ENCODE data around the gene HNRNPLL. TPM values are rescaled to one million over a fixed set of nuclear protein-coding genes. Genes with fewer than 3 reads are reported as not detected.
"Not testable (repeated sequence)": the region's sequence is repeated elsewhere in the genome, so short reads cannot be mapped to it uniquely, and the experiment has no call there.

The HNRNPLL gene
- total and polyA plus RNA-seq, 10 donors = 4.8 to 53.4 (median 33.9) TPM

- H3K4me3 ChIP-seq = no peak overlapping the region
- peaks cover 0 to 16% (median 0%) of the 10 kb centered on the region in 7 donors for H3K27me3 ChIP-seq (replicated peaks in 1 of 7)
- H3K4me1 ChIP-seq = peaks cover 0 to 14% (median 2%) of the 10 kb centered on the region in 6 donors
- WGBS, 5 donors = 86 to 93% (median 88%) methylated on average over 3 of the region's 3 CpGs
- no peaks in the 10 kb centered on the region for H3K9me3 ChIP-seq
- H3K27ac ChIP-seq = no peak overlapping the region
- intact Hi-C loops (cut with DNase I; ENCODE audit: low total_unique reads) = no loop called here
- DNase-seq = no peak
- H3K36me3 ChIP-seq = peaks cover 0 to 9% (median 0%) of the 10 kb centered on the region in 6 donors
- TF ChIP-seq POLR2AphosphoS5 (IDR thresholded peaks at IDR 0.05) = no peak
- no peak for TF ChIP-seq POLR2A (IDR thresholded peaks at IDR 0.05)
- no peak for TF ChIP-seq CTCF (IDR thresholded peaks at IDR 0.05 in 8 of 11, conservative IDR thresholded peaks at IDR 0.05 in 3 of 11)
Observed at GRCh38 chr2:38546585-38546984, 56.1 kb downstream of the HNRNPLL start.

GRCh38 chr2:38546064-38546463, 56.7 kb downstream of the HNRNPLL start:
- H3K36me3 ChIP-seq = peaks cover 0 to 3% (median 0%) of the 10 kb centered on the region in 6 donors
- no peak for TF ChIP-seq CTCF (IDR thresholded peaks at IDR 0.05 in 8 of 11, conservative IDR thresholded peaks at IDR 0.05 in 3 of 11)
- TF ChIP-seq POLR2A (IDR thresholded peaks at IDR 0.05) = no peak
- no peak for TF ChIP-seq POLR2AphosphoS5 (IDR thresholded peaks at IDR 0.05)
- H3K4me1 ChIP-seq = peaks cover 0 to 14% (median 2%) of the 10 kb centered on the region in 6 donors
- H3K27ac ChIP-seq = no peak overlapping the region
- peaks cover 0 to 16% (median 0%) of the 10 kb centered on the region in 7 donors for H3K27me3 ChIP-seq (replicated peaks in 1 of 7)
- no peak overlapping the region for H3K4me3 ChIP-seq
- intact Hi-C loops (cut with DNase I; ENCODE audit: low total_unique reads) = no loop called here
- no peak for DNase-seq
- H3K9me3 ChIP-seq = no peaks in the 10 kb centered on the region

- H3K36me3 ChIP-seq; H3K27ac ChIP-seq; intact Hi-C loops (cut with DNase I; ENCODE audit: low total_unique reads); H3K9me3 ChIP-seq; DNase-seq; H3K4me3 ChIP-seq: not testable (repeated sequence)
- Histone ChIP-seq H3K4me1 (peaks cover 0 to 14% (median 2%) of the 10 kb centered on the region in 6 donors), H3K27me3 (replicated peaks in 1 of 7) (peaks cover 0 to 20% (median 0%) of the 10 kb centered on the region in 7 donors)
- WGBS, 5 donors = 71 to 92% (median 84%) methylated on average over 4 of the region's 4 CpGs
Observed at GRCh38 chr2:38542248-38542631, 60.5 kb downstream of the HNRNPLL start.

- Histone ChIP-seq H3K36me3 (no peaks in the 10 kb centered on the region), H3K27ac (no peak overlapping the region), H3K4me3 (no peak overlapping the region), H3K9me3 (no peaks in the 10 kb centered on the region), H3K27me3 (replicated peaks in 1 of 7) (peaks cover 0 to 31% (median 0%) of the 10 kb centered on the region in 7 donors), H3K4me1 (peaks cover 0 to 24% (median 12%) of the 10 kb centered on the region in 6 donors)
- DNase-seq = no peak
- intact Hi-C loops (cut with DNase I; ENCODE audit: low total_unique reads) = no loop called here
- WGBS, 5 donors = 86 to 95% (median 93%) methylated on average over 5 of the region's 5 CpGs
- no peak for TF ChIP-seq POLR2A (IDR thresholded peaks at IDR 0.05)
Observed at GRCh38 chr2:38540580-38541286, 62.0 kb downstream of the HNRNPLL start.

- Histone ChIP-seq H3K27me3 (replicated peaks in 1 of 7) (peaks cover 0 to 31% (median 0%) of the 10 kb centered on the region in 7 donors), H3K4me1 (peaks cover 0 to 33% (median 16%) of the 10 kb centered on the region in 6 donors), H3K27ac (no peak overlapping the region), H3K4me3 (no peak overlapping the region), H3K36me3 (no peaks in the 10 kb centered on the region), H3K9me3 (no peaks in the 10 kb centered on the region)
- TF ChIP-seq CTCF (IDR thresholded peaks at IDR 0.05 in 8 of 11, conservative IDR thresholded peaks at IDR 0.05 in 3 of 11) (no peak), POLR2A (IDR thresholded peaks at IDR 0.05) (no peak), POLR2AphosphoS5 (IDR thresholded peaks at IDR 0.05) (no peak)
- intact Hi-C loops (cut with DNase I; ENCODE audit: low total_unique reads) = loop anchor here (5.0 kb wide), 1 partner anchor 203 kb away; no protein-coding TSS in a partner anchor
- WGBS, 5 donors = 72 to 92% (median 86%) methylated on average over 5 of the region's 5 CpGs
- no peak for DNase-seq
Observed at GRCh38 chr2:38539086-38539485, 63.6 kb downstream of the HNRNPLL start.
